Mucosa of descending colon (tissue), 3 donors: ENCODE data around the gene CORO7. TPM values are rescaled to one million over a fixed set of nuclear protein-coding genes. Genes with fewer than 3 reads are reported as not detected.

Source experiments
- ATAC-seq: fragments of 200-7000 bp; cut with Tn5 transposase; one replicate; pipeline ENCODE4 v1.9.1; 2020; ENCODE audit warnings: mild to moderate bottlenecking, moderate library complexity
- DNase-seq, 3 donors: peaks; one replicate each; pipeline ENCODE4 v3.0.0-alpha.2; 2020
- H3K36me3 ChIP-seq: fragments of 200-600 bp; one replicate; pipeline ENCODE4 v1.8.0; 2021; ENCODE audit warnings: low read depth, mild to moderate bottlenecking
- H3K4me1 ChIP-seq: fragments of 200-600 bp; one replicate; pipeline ENCODE4 v1.8.0; 2021; ENCODE audit warnings: low read depth, mild to moderate bottlenecking
- H3K4me3 ChIP-seq: fragments of 200-600 bp; one replicate; pipeline ENCODE4 v1.8.0; 2021; ENCODE audit warnings: mild to moderate bottlenecking
- H3K9me3 ChIP-seq: fragments of 200-600 bp; one replicate; pipeline ENCODE4 v1.8.0; 2021; ENCODE audit warnings: mild to moderate bottlenecking
- CTCF ChIP-seq: fragments of 200-600 bp; IDR thresholded peaks from one replicate; pipeline ENCODE4 v1.8.0; 2022; ENCODE audit warnings: antibody characterized with exemption, mild to moderate bottlenecking
- intact Hi-C, 2 donors: fragments of 100-400 bp; cut with DNase I in 1 of 2; cut with micrococcal nuclease in 1 of 2; formaldehyde crosslinking; loops; one replicate each; pipeline versions ENCODE4 v1.11.0 to v1.11.1; 2022; cut with DNase I, micrococcal nuclease
- total RNA-seq, 3 donors: library from RNA; stranded (reverse); fragmentation: NEBNext Ultra II Directional in 2 of 3; extraction: Animal tissue kit (Norgen Biotek cat#: 25700) in 2 of 3; gene quantifications; one replicate each; pipeline versions ENCODE4 v1.2.1 to v1.2.4, GENCODE V29; 2021 to 2023
- donor health status: DM: no; HTN: no; CAD: no; lungs with moderate emphysema.
- donor health status: DM: no; HTN: no; CAD: no.
- donor health status: DM: no; HTN: yes; CAD: no.

CORO7 gene
- total RNA-seq, 3 donors from 2014 or later: 40.0 to 61.2 (median 49.1) TPM

- Histone ChIP-seq H3K36me3 (no peaks in the 10 kb centered on the region), H3K4me1 (no peaks in the 10 kb centered on the region), H3K9me3 (no peaks in the 10 kb centered on the region), H3K4me3 (no peak overlapping the region)
- intact Hi-C loops: no loop called here
- no peak for TF ChIP-seq CTCF
- DNase-seq (peak in 1 of 3 donors; percentile 47), ATAC-seq (no peak)
Measured at GRCh38 chr16:4381935-4382794, 34.2 kb downstream of the CORO7 start.

GRCh38 chr16:4381072-4381934 lies 35.1 kb downstream of the CORO7 start:
- no peak for TF ChIP-seq CTCF
- intact Hi-C loops: no loop called here
- ATAC-seq (no peak), DNase-seq (no peak)
- Histone ChIP-seq H3K9me3 (no peaks in the 10 kb centered on the region), H3K4me1 (no peaks in the 10 kb centered on the region), H3K36me3 (no peaks in the 10 kb centered on the region), H3K4me3 (no peak overlapping the region)

GRCh38 chr16:4380119-4381063 lies 36.0 kb downstream of the CORO7 start:
- Histone ChIP-seq H3K36me3 (no peaks in the 10 kb centered on the region), H3K9me3 (no peaks in the 10 kb centered on the region), H3K4me1 (no peaks in the 10 kb centered on the region), H3K4me3 (no peak overlapping the region)
- intact Hi-C loops: no loop called here
- no peak for TF ChIP-seq CTCF
- DNase-seq (no peak), ATAC-seq (no peak)

- DNase-seq (no peak), ATAC-seq (no peak)
- H3K4me3 ChIP-seq: no peak overlapping the region
- intact Hi-C loops: no loop called here
- H3K36me3 ChIP-seq: no peaks in the 10 kb centered on the region
- TF ChIP-seq CTCF: no peak
- no peaks in the 10 kb centered on the region for H3K9me3 ChIP-seq
- H3K4me1 ChIP-seq: no peaks in the 10 kb centered on the region
Measured at GRCh38 chr16:4378999-4379690, 37.3 kb downstream of the CORO7 start.
